ENCODE data around the gene INTS15. TPM values are rescaled to one million over a fixed set of nuclear protein-coding genes. Genes with fewer than 3 reads are reported as not detected.
A peak's percentile ranks its signal among the peaks of the same experiment; 100 is the strongest.
"Not testable (repeated sequence)": the region's sequence is repeated elsewhere in the genome, so short reads cannot be mapped to it uniquely, and the experiment has no call there.

INTS15 gene
- total RNA-seq, 1 donor from 2014 or later, result 37.6 TPM

GRCh38 chr7:6631605-6632004 lies 41.8 kb downstream of the INTS15 start:
- no peak for TF ChIP-seq CTCF (IDR thresholded peaks at IDR 0.05)
- Histone ChIP-seq H3K36me3 (no peaks in the 10 kb centered on the region), H3K4me3 (no peak overlapping the region), H3K4me1 (no peaks in the 10 kb centered on the region), H3K27me3 (no peaks in the 10 kb centered on the region), H3K9me3 (no peaks in the 10 kb centered on the region), H3K27ac (no peak overlapping the region)
- no peak for ATAC-seq
- DNase-seq, result no peak
- intact Hi-C loops (cut with DNase I), result no loop called here

- no peak overlapping the region for H3K4me3 ChIP-seq
- intact Hi-C loops (cut with DNase I), result no loop called here
- H3K27me3 ChIP-seq, result no peaks in the 10 kb centered on the region
- H3K9me3 ChIP-seq, result no peaks in the 10 kb centered on the region
- no peak for TF ChIP-seq CTCF (IDR thresholded peaks at IDR 0.05)
- ATAC-seq (no peak), DNase-seq (no peak)
- peaks cover 11% of the 10 kb centered on the region for H3K4me1 ChIP-seq
- no peaks in the 10 kb centered on the region for H3K36me3 ChIP-seq
- H3K27ac ChIP-seq, result no peak overlapping the region
Measured at GRCh38 chr7:6634021-6634420, 44.2 kb downstream of the INTS15 start.

GRCh38 chr7:6634971-6635370 lies 45.1 kb downstream of the INTS15 start:
- intact Hi-C loops (cut with DNase I); H3K27me3 ChIP-seq; H3K9me3 ChIP-seq; DNase-seq; H3K27ac ChIP-seq; H3K36me3 ChIP-seq; H3K4me3 ChIP-seq: not testable (repeated sequence)
- peaks cover 20% of the 10 kb centered on the region for H3K4me1 ChIP-seq
- ATAC-seq, result peak; percentile 13

GRCh38 chr7:6636741-6637543 lies 47.1 kb downstream of the INTS15 start, which contains the start of gene ZNF316:
Gene ZNF316 (plus strand): TSS chr7:6637318. CDS start chr7:6642410, 5,092 bp downstream.
- TF ChIP-seq CTCF (IDR thresholded peaks at IDR 0.05), result no peak
- Histone ChIP-seq H3K4me1 (peaks cover 21% of the 10 kb centered on the region), H3K27me3 (no peaks in the 10 kb centered on the region), H3K36me3 (peaks cover 16% of the 10 kb centered on the region), H3K4me3 (peak within 1 kb of the TSS; percentile 94), H3K9me3 (no peaks in the 10 kb centered on the region), H3K27ac (peak within 1 kb of the TSS; percentile 91)
- ATAC-seq, result peak; percentile 86
- DNase-seq, result peak; percentile 86
- intact Hi-C loops (cut with DNase I), result no loop called here

GRCh38 chr7:6637544-6638229 lies 47.9 kb downstream of the INTS15 start:
- peak overlapping the region; percentile 63 for H3K27ac ChIP-seq
- intact Hi-C loops (cut with DNase I), result no loop called here

More at GRCh38 chr7:6637544-6638229, 47.9 kb downstream of the INTS15 start:
- TF ChIP-seq CTCF (IDR thresholded peaks at IDR 0.05), result peak; percentile 46
- peak; percentile 48 for ATAC-seq
- H3K9me3 ChIP-seq, result no peaks in the 10 kb centered on the region
- H3K4me3 ChIP-seq, result peak overlapping the region; percentile 72
- peaks cover 23% of the 10 kb centered on the region for H3K36me3 ChIP-seq
- DNase-seq, result peak; percentile 79
- H3K27me3 ChIP-seq, result no peaks in the 10 kb centered on the region
- H3K4me1 ChIP-seq, result peaks cover 21% of the 10 kb centered on the region

Measured in upper lobe of right lung (tissue), 1 donor.